LNCaP clone FGC (cell line): ENCODE data around the gene B4GALNT4.
"Not testable (repeated sequence)": the region's sequence is repeated elsewhere in the genome, so short reads cannot be mapped to it uniquely, and the experiment has no call there.

Source experiments
- DNase-seq: peaks from one replicate; pipeline ENCODE4 v3.0.0-alpha.2; 2011; ENCODE audit warnings: low read depth
- H3K4me3 ChIP-seq: 2 replicates; pipeline ENCODE4 v1.5.1; 2011; ENCODE audit warnings: mild to moderate bottlenecking, low read depth, low read length, control low read depth
- CTCF ChIP-seq: IDR thresholded peaks from 2 replicates; pipeline ENCODE4 v1.5.1; 2012; ENCODE audit warnings: mild to moderate bottlenecking; ENCODE audit not compliant: control insufficient read depth, insufficient read depth; ENCODE audit errors: extremely low read depth

Gene B4GALNT4

GRCh38 chr11:327581-327923 lies 41.7 kb upstream of the B4GALNT4 start:
- no peak for TF ChIP-seq CTCF
- no peak overlapping the region for H3K4me3 ChIP-seq
- DNase-seq: no peak

DNA sequence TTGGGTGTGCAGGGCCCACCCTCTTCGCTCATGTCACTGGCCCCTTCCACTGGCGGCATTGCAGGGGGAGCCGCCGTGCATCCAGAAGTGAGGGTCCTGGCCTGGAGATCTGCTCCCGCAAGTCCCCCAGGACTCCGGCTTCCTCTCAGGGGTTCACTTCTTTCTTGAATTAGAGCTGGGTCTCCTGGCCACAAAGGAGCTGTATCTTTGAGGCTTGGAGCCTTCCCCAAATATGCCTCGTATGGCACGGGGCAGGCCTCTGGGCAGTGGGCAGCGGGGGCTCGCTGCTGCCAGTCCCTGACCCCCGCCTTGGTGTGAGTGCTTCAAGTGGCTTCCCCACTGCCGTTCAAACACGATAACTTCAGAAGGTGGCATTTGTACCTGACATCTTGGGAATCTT lies 41.3 kb upstream of the B4GALNT4 start:
- TF ChIP-seq CTCF: no peak
- no peak for DNase-seq
- no peak overlapping the region for H3K4me3 ChIP-seq

DNA sequence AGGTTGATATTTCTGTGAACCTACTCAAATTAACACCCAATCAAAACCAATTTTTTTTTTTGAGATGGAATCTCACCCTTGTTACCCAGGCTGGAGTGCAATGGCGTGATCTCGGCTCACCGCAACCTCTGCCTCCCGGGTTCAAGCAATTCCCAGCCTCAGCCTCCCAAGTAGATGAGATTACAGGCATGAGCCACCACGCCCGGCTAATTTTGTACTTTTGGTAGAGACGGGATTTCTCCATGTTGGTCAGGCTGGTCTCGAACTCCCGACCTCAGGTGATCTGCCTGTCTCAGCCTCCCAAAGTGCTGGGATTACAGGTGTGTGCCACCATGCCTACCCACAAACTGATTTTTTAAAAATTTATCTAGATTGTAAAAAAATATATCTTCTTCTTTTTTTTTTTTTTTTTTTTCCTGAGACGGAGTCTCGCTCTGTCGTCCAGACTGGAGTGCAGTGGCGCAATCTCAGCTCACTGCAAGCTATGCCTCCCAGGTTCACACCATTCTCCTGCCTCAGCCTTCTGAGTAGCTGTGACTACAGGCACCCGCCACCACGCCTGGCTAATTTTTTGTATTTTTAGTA lies 40.7 kb upstream of the B4GALNT4 start:
- DNase-seq, H3K4me3 ChIP-seq: not testable (repeated sequence)

DNA sequence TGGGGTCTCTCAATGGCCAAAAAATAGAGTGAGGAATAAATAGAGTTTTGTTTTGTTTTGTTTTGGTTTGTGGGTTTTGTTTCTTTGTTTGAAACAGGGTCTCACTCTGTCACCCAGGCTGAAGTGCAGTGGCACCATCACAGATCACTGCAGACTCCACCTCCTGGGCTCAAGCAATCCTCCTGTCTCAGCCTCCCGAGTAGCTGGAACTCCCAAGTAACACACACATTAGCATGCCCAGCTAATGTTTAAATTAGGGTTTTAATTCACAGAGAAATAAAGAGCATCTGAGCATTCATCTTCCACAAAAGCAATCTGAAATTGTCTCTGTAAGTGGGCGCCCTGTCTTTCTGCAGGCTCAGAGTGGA lies 39.4 kb upstream of the B4GALNT4 start:
- H3K4me3 ChIP-seq: no peak overlapping the region
- DNase-seq: no peak
- TF ChIP-seq CTCF: no peak

DNA sequence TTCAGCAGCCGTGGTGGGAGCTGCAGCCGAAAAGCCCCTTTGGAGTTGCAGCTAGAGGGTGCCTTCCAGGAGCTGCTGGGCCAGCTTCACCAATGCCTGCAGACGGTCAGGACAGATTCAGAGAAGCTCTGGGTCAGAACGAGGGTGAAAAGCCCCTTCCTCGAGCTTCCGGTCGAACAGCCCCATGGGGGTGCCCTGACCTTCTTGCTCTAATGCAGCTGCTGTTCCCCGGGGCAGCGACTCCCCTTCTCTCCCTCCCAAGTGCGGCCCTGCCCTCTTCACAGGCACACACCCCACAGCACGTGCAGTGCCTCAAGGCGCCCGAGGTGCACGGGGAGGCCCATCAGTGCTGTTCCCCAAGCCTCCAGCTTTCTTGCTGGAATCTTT lies 39.0 kb upstream of the B4GALNT4 start:
- no peak for TF ChIP-seq CTCF
- no peak for DNase-seq
- H3K4me3 ChIP-seq: no peak overlapping the region

DNA sequence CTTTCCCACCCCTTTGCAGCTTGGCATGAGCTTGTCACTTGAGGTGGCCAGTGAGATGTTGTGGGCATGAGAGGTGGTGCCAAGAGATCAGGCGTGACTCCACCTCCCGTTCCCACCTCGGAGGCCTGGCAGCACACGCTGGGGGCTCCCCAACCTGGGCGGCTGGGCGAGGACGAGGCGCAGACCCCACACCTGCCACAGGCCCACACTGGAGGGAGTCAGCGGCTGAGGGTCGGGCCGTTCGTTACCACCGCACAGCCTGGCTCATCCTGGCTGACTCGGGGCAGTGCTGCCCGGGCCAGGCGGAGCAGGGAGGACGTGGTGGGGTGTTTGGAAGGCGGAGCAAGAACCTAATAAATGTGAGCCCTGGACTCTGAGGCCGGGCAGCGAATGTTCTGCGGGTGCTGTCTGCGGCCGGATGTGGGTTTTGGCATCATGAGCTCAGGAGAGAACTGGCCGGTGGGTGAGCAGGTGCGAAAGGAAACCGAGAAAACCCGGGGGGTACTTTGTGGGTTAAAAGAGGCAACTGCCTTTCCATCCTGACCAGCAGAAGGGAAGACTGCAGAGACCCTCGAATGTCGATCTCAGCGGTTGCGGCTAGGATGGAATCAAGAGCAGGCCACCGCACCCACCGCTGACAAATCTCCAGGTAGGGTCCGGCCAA lies 38.5 kb upstream of the B4GALNT4 start:
- no peak for TF ChIP-seq CTCF
- no peak for DNase-seq
- no peak overlapping the region for H3K4me3 ChIP-seq

DNA sequence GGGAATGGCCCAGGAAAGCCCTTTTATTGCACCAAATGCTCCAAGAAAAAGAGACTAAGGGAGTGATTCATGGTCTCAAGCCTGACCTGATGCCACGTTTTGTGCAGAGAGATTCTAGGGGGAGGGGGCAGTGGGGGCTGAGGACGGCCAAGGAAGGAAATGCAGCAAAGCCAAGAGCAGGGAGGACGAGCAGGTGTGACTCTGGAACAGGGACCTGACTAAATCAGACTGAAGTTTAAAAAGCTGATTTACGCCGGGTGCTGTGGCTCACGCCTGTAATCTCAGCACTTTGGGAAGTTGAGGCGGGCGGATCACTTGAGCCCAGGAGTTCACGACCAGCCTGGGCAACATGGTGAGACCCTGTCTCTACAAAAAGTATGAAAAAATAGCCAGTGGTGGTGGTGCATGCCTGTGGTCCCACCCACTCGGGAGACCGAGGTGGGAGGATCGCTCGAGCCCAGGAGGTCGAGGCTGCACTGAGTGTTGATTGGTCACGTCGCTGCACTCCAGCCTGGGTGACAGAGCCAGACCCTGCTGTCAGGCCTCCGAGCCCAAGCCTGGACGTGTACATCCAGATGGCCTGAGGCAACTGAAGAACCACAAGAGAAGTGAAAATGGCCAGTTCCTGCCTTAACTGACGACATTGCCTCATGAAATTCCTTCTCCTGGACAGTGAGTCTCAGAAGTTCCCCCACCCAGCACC lies 37.8 kb upstream of the B4GALNT4 start:
- DNase-seq: no peak
- TF ChIP-seq CTCF: no peak
- no peak overlapping the region for H3K4me3 ChIP-seq
